ENCODE data around the gene PTPRN2. TPM values are rescaled to one million over a fixed set of nuclear protein-coding genes. Genes with fewer than 3 reads are reported as not detected.

Gene PTPRN2
- total and polyA plus RNA-seq, 2 of the 8 experiments (the other 6 are each of a cell fraction or from before 2014, with no cell fraction given): 2.6 to 4.5 TPM

- TF ChIP-seq POLR2A (IDR thresholded peaks at IDR 0.05; ENCODE audit: control extremely low read depth in 1 of 2, low read depth in 2 of 2, low read length in 2 of 2) (no peak), GTF2F1 (IDR thresholded peaks at IDR 0.05; ENCODE audit: borderline replicate concordance, low read depth, low read length) (no peak), ZNF274 (IDR thresholded peaks at IDR 0.05; ENCODE audit: borderline replicate concordance, extremely low read depth, low read length) (no peak), RXRA (IDR thresholded peaks at IDR 0.05; ENCODE audit: insufficient read depth, low read depth, low read length) (no peak), TCF12 (IDR thresholded peaks at IDR 0.05; ENCODE audit: low read depth, low read length) (no peak), JUND (IDR thresholded peaks at IDR 0.05; ENCODE audit: low read length) (no peak), HDAC2 (IDR thresholded peaks at IDR 0.05; ENCODE audit: borderline replicate concordance in 1 of 2, low read depth in 2 of 2, low read length in 2 of 2) (no peak)
Observed at GRCh38 chr7:157606140-157606539, 981.5 kb downstream of the PTPRN2 start (continued).

Data from H1 (cell line).